Dermis microvascular lymphatic vessel endothelial cell (primary cell): ENCODE measurements around the gene DNAH10. TPM values are rescaled to one million over a fixed set of nuclear protein-coding genes. Genes with fewer than 3 reads are reported as not detected.
A peak's percentile ranks its signal among the peaks of the same experiment; 100 is the strongest.

Source experiments
- DNase-seq, 2 donors: peaks; one replicate each; pipeline versions ENCODE4 v3.0.0 to v3.0.0-alpha.2; 2010; ENCODE audit warnings: low read depth in 2 of 2
- total RNA-seq: library from RNA; depleted of rRNA; stranded (reverse); fragments of >200 nt; gene quantifications from 2 replicates; pipeline ENCODE4 v1.2.1, GENCODE V29; 2014

Gene DNAH10
- total RNA-seq, 1 donor from 2014 or later = under 0.01 TPM

- DNase-seq = no peak
Measured at GRCh38 chr12:123882161-123882705, 120.1 kb downstream of the DNAH10 start.

- no peak for DNase-seq
Measured at GRCh38 chr12:123886258-123886657, 124.2 kb downstream of the DNAH10 start.

- no peak for DNase-seq
Measured at GRCh38 chr12:123886931-123887582, 125.0 kb downstream of the DNAH10 start.

GRCh38 chr12:123888989-123889388 is 126.9 kb downstream of the DNAH10 start:
- DNase-seq = no peak

- no peak for DNase-seq
Measured at GRCh38 chr12:123889848-123890535, 127.9 kb downstream of the DNAH10 start.

DNA sequence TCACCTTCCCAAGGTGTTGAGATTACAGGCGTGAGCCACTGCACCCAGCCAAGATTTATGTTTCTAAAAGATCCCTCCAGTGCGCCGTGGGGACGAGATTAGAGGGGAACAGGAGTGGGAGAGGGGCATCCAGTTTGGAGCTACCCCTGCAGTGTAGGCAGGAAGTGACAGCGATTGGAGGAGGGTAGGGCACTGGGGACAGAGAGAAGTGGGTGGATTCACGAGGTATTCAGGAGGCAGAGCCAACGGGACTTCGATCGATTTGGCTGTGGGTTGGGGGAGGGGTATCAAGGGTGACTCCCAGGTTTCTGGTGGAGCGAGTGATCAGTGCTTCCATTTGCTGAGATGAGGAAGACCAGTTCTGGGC is 128.4 kb downstream of the DNAH10 start:
- no peak for DNase-seq

DNA sequence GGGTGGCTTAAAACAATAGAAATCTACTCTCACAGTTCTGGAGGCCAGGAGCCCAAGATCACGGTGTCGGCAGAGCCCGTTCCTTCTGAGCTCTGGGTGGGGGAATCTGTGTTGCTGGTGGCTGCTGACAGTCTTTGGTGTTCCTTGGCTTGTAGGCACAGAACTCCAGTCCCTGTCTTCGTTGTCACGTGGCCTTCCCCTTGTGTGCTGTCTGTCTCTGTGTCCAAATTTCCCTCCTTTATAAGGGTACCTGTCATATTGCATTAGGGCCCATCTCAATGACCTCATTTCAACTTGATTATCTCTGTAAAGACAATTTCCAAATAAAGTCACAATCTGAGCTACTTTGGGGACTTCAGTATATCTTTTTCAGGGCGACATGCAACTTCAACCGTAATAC is 128.9 kb downstream of the DNAH10 start:
- DNase-seq = no peak

- DNase-seq = no peak
Measured at GRCh38 chr12:123891516-123892179, 129.5 kb downstream of the DNAH10 start.

- no peak for DNase-seq
Measured at GRCh38 chr12:123892180-123892559, 130.1 kb downstream of the DNAH10 start.

DNA sequence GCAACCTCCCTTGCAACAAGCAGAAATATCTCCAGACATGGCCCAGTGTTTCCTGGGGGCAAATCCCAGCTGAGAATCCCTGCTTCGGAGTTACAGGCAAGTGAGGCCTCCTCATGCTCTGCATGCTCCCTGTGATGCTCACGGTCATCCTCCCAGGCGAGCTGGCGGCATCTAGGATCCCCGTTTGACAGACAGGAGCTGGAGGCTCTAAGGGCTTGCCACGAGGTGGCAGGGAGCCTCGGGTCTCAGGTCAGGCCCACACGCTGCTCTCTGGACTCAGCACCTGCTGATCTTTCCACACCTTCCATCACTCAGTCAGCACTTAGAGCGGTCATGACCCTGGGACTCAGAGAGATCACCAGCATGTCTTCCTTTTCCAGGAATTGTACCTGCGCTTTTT is 130.8 kb downstream of the DNAH10 start:
- DNase-seq = no peak

DNA sequence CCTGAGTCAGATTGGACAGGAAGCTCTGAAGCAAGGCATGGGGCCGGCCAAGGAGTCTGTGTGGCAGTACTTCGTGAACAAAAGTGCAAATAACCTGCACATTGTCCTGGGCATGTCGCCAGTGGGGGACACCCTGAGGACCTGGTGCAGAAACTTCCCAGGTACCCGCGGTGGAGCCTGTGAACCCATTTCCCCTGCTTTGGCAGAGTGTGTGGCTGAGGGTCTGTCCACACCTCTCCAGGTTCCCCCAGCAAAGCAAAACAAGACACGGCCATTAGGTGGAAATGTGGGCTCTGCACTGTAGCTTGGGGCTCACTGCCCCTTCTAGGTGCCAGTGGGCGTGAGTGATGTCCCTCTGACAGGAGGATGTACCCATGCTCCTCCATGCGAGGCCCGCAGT is 131.2 kb downstream of the DNAH10 start:
- DNase-seq = no peak

- no peak for DNase-seq
Measured at GRCh38 chr12:123894823-123895345, 132.8 kb downstream of the DNAH10 start.

- no peak for DNase-seq
Measured at GRCh38 chr12:123895451-123895850, 133.3 kb downstream of the DNAH10 start.

DNA sequence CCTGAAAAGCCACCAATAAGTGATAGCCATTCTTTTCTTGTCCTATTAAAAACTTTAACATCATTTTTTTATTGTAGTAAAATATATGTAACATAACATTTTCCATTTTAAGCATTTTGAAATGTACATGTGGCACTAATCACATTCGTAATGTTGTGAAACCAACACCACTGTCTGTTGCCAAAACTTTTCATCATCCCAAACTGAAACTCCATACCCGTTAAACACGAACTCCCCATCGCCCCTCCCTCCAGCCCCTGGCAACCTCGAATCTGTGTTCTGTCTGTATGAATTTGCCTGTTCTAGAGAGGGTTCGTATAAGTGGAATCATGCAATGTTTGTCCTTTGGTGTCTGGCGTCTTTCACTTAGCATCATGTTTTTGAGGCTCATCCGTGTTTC is 134.7 kb downstream of the DNAH10 start:
- DNase-seq = no peak

DNA sequence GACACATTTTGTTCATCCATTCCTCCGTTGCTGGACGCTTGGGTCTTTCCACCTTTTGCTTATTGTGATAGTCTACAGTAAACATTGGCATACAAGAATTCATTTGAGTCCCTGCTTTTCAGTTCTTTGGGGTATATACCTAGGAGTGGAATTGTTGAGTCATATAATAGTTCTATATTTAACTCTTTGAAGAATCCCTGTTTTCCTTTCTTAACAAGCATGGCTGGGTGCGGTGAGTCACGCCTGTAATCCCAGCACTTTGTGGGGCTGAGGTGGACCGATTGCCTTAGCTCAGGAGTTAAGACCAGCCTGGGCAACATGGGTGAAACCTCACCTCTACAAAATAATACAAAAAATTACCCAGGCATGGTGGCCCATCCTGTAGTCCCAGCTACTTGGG is 135.1 kb downstream of the DNAH10 start:
- DNase-seq = no peak

GRCh38 chr12:123898673-123899072 is 136.6 kb downstream of the DNAH10 start:
- DNase-seq = no peak

DNA sequence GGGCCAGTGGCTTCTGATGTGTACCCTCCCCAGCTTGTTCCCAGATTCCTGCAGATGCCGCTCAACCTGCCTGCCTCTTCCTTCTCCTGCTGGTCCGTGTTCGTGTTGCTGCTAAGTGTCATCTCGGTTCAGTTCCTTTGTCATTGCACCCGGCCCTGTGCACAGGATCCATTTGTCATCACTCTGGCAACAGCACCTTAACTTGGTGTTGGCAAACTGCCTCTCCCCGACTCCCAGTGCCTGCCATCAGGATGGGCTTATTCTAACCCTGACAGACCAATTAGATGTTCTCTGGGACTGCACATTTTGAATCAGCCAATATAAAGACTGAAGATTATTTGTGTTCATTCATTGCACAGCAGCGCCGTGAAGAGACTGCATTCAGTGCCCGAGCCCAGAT is 137.3 kb downstream of the DNAH10 start:
- DNase-seq = no peak

GRCh38 chr12:123900871-123901376 is 138.8 kb downstream of the DNAH10 start:
- no peak for DNase-seq

DNA sequence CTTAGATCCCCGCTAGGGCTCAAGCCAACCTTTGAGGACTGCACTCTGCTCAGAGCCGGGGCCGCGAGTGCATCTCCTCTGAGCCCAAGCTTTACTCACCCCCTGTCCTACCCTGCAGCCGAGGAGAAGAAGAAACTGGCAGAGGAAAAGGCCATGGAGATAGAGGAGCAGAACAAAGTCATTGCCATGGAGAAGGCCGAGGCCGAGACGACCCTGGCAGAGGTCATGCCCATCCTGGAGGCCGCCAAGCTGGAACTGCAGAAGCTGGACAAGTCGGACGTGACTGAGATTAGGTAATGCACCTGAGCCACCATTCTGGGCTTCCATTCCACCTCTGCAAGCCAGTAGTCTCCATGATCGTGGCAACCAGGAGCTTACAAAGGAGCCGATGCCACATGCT is 140.7 kb downstream of the DNAH10 start:
- no peak for DNase-seq

DNA sequence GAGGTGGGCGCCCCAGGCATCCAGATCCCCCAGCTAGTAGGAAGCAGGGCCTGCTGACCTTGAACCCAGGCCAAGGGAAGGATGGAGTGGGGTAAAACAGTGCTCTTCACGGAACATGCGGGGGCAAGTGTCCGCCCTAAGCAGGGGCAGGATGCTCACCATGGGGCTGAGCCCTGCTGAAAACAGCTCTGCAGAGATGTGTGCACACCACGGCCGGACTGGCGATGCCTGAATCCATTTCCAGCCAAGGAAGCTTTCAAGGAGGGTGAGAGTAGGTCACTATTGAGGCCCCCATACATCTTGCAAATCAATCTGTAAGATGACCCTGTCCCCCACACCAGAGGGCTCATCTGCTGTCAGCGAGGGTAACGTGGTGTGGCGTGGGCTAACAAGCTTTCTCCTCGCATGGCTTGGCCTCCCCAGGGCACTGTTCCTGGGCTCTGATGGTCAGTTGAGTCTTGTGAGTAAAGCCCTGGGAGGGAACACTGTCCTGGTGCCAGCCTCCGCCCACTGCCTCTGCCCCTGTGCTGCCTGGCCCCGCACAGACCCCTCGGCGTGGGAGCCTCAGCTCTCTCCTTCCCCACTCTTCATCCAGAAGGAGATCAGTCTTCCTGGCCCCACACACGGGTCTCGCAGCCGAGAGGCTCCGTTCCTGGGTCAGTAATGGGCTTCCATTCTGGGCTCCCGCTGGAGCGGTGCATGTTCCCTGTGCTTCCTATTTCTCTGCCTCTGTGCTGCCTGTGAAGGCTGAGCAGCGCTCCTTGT is 141.4 kb downstream of the DNAH10 start:
- no peak for DNase-seq

- DNase-seq = peak; percentile 56 to 72
Measured at GRCh38 chr12:123905319-123905925, 143.3 kb downstream of the DNAH10 start.
